Esophagus squamous epithelium (tissue), 4 donors: ENCODE measurements around the gene ZCCHC24.

Experiments used
- CTCF ChIP-seq, 6 experiments: fragments of 450-650 bp in 4 of 6; fragments of 200-600 bp in 2 of 6; sonication (generic) in 2 of 6; IDR thresholded peaks; one replicate each; pipeline ENCODE4 v1.5.1; 2016 to 2019; ENCODE audit warnings: antibody characterized with exemption in 6 of 6, mild to moderate bottlenecking in 4 of 6, moderate library complexity in 4 of 6
- POLR2A ChIP-seq, 4 donors: fragments of 450-650 bp; IDR thresholded peaks; one replicate each; pipeline ENCODE4 v1.6.1; 2017; ENCODE audit warnings: antibody characterized with exemption in 4 of 4, mild to moderate bottlenecking in 4 of 4, moderate library complexity in 3 of 4

- TF ChIP-seq CTCF (IDR thresholded peaks at IDR 0.05) = no peak
- TF ChIP-seq POLR2A (IDR thresholded peaks at IDR 0.05) = no peak
Observed at GRCh38 chr10:79492839-79493238, 47.4 kb upstream of the ZCCHC24 start.
